Measurements from ENCODE around the gene TM6SF1. TPM values are rescaled to one million over a fixed set of nuclear protein-coding genes. Genes with fewer than 3 reads are reported as not detected.
"Not testable (repeated sequence)": the region's sequence is repeated elsewhere in the genome, so short reads cannot be mapped to it uniquely, and the experiment has no call there.

The TM6SF1 gene
- total RNA-seq, 1 donor from 2014 or later: 3.6 TPM

GRCh38 chr15:83114856-83115255 is 7.4 kb downstream of the TM6SF1 start:
- peaks cover 14% of the 10 kb centered on the region for H3K4me1 Mint-ChIP-seq
- H3K27me3 Mint-ChIP-seq: no peaks in the 10 kb centered on the region
- no peak overlapping the region for H3K27ac Mint-ChIP-seq
- peaks cover 5% of the 10 kb centered on the region for H3K9me3 Mint-ChIP-seq
- DNase-seq: no peak
- H3K4me3 Mint-ChIP-seq: no peak overlapping the region
- intact Hi-C loops (cut with micrococcal nuclease): no loop called here
- H3K36me3 Mint-ChIP-seq (ENCODE audit: low read depth): peaks cover 21% of the 10 kb centered on the region

GRCh38 chr15:83115410-83115809 is 8.0 kb downstream of the TM6SF1 start:
- Mint-ChIP-seq H3K4me1 (peaks cover 10% of the 10 kb centered on the region), H3K27ac (no peak overlapping the region), H3K9me3 (peaks cover 5% of the 10 kb centered on the region), H3K4me3 (no peak overlapping the region), H3K27me3 (no peaks in the 10 kb centered on the region), H3K36me3 (ENCODE audit: low read depth) (peaks cover 21% of the 10 kb centered on the region)
- DNase-seq: no peak
- intact Hi-C loops (cut with micrococcal nuclease): no loop called here

- intact Hi-C loops (cut with micrococcal nuclease): no loop called here
- peaks cover 5% of the 10 kb centered on the region for H3K9me3 Mint-ChIP-seq
- peaks cover 22% of the 10 kb centered on the region for H3K36me3 Mint-ChIP-seq (ENCODE audit: low read depth)
- no peaks in the 10 kb centered on the region for H3K27me3 Mint-ChIP-seq
- no peak overlapping the region for H3K27ac Mint-ChIP-seq
- no peak for DNase-seq
- H3K4me1 Mint-ChIP-seq: peaks cover 9% of the 10 kb centered on the region
- no peak overlapping the region for H3K4me3 Mint-ChIP-seq
Measured at GRCh38 chr15:83115831-83116565, 8.6 kb downstream of the TM6SF1 start.

- no peak for DNase-seq
- intact Hi-C loops (cut with micrococcal nuclease): no loop called here
- H3K4me1 Mint-ChIP-seq: no peaks in the 10 kb centered on the region
- H3K27me3 Mint-ChIP-seq: no peaks in the 10 kb centered on the region
- peaks cover 21% of the 10 kb centered on the region for H3K36me3 Mint-ChIP-seq (ENCODE audit: low read depth)
- no peaks in the 10 kb centered on the region for H3K9me3 Mint-ChIP-seq
- no peak overlapping the region for H3K27ac Mint-ChIP-seq
- no peak overlapping the region for H3K4me3 Mint-ChIP-seq
Measured at GRCh38 chr15:83118291-83118827, 10.9 kb downstream of the TM6SF1 start.

GRCh38 chr15:83118968-83119367 is 11.5 kb downstream of the TM6SF1 start:
- Mint-ChIP-seq H3K9me3 (no peaks in the 10 kb centered on the region), H3K4me1 (no peaks in the 10 kb centered on the region), H3K27me3 (no peaks in the 10 kb centered on the region), H3K36me3 (ENCODE audit: low read depth) (peaks cover 20% of the 10 kb centered on the region), H3K27ac (no peak overlapping the region), H3K4me3 (no peak overlapping the region)
- intact Hi-C loops (cut with micrococcal nuclease): no loop called here
- DNase-seq: no peak

GRCh38 chr15:83119968-83120581 is 12.6 kb downstream of the TM6SF1 start:
- Mint-ChIP-seq H3K36me3 (ENCODE audit: low read depth) (peaks cover 19% of the 10 kb centered on the region), H3K27ac (no peak overlapping the region), H3K4me1 (no peaks in the 10 kb centered on the region), H3K9me3 (no peaks in the 10 kb centered on the region), H3K27me3 (no peaks in the 10 kb centered on the region), H3K4me3 (no peak overlapping the region)
- no peak for DNase-seq
- intact Hi-C loops (cut with micrococcal nuclease): no loop called here

- no peak for DNase-seq
- Mint-ChIP-seq H3K4me3 (no peak overlapping the region), H3K27ac (no peak overlapping the region), H3K4me1 (no peaks in the 10 kb centered on the region), H3K27me3 (no peaks in the 10 kb centered on the region), H3K9me3 (no peaks in the 10 kb centered on the region), H3K36me3 (ENCODE audit: low read depth) (peaks cover 21% of the 10 kb centered on the region)
- intact Hi-C loops (cut with micrococcal nuclease): no loop called here
Measured at GRCh38 chr15:83123529-83123928, 16.1 kb downstream of the TM6SF1 start.

GRCh38 chr15:83127547-83128150 is 20.2 kb downstream of the TM6SF1 start:
- Mint-ChIP-seq H3K27me3 (no peaks in the 10 kb centered on the region), H3K4me1 (no peaks in the 10 kb centered on the region), H3K4me3 (no peak overlapping the region), H3K27ac (no peak overlapping the region), H3K9me3 (no peaks in the 10 kb centered on the region), H3K36me3 (ENCODE audit: low read depth) (peaks cover 28% of the 10 kb centered on the region)
- DNase-seq: no peak
- intact Hi-C loops (cut with micrococcal nuclease): no loop called here

GRCh38 chr15:83129791-83130190 is 22.3 kb downstream of the TM6SF1 start:
- Mint-ChIP-seq H3K4me3 (no peak overlapping the region), H3K27me3 (no peaks in the 10 kb centered on the region), H3K27ac (no peak overlapping the region), H3K36me3 (ENCODE audit: low read depth) (peaks cover 23% of the 10 kb centered on the region), H3K4me1 (no peaks in the 10 kb centered on the region), H3K9me3 (no peaks in the 10 kb centered on the region)
- DNase-seq: no peak
- intact Hi-C loops (cut with micrococcal nuclease): no loop called here

GRCh38 chr15:83132861-83133523 is 25.5 kb downstream of the TM6SF1 start:
- Mint-ChIP-seq H3K9me3 (no peaks in the 10 kb centered on the region), H3K4me3 (no peak overlapping the region), H3K4me1 (no peaks in the 10 kb centered on the region), H3K36me3 (ENCODE audit: low read depth) (peaks cover 23% of the 10 kb centered on the region), H3K27ac (no peak overlapping the region), H3K27me3 (no peaks in the 10 kb centered on the region)
- no peak for DNase-seq
- intact Hi-C loops (cut with micrococcal nuclease): no loop called here

GRCh38 chr15:83142151-83142550 is 34.7 kb downstream of the TM6SF1 start:
- DNase-seq; H3K4me1 Mint-ChIP-seq; H3K27me3 Mint-ChIP-seq; intact Hi-C loops (cut with micrococcal nuclease); H3K4me3 Mint-ChIP-seq; H3K27ac Mint-ChIP-seq: not testable (repeated sequence)
- Mint-ChIP-seq H3K36me3 (ENCODE audit: low read depth) (peaks cover 26% of the 10 kb centered on the region), H3K9me3 (peaks cover 11% of the 10 kb centered on the region)

GRCh38 chr15:83144771-83145170 is 37.3 kb downstream of the TM6SF1 start:
- Mint-ChIP-seq H3K9me3 (peaks cover 11% of the 10 kb centered on the region), H3K4me1 (no peaks in the 10 kb centered on the region), H3K27ac (no peak overlapping the region), H3K27me3 (peaks cover 14% of the 10 kb centered on the region), H3K36me3 (ENCODE audit: low read depth) (peaks cover 34% of the 10 kb centered on the region), H3K4me3 (no peak overlapping the region)
- intact Hi-C loops (cut with micrococcal nuclease): no loop called here
- no peak for DNase-seq

- DNase-seq: no peak
- H3K9me3 Mint-ChIP-seq: no peaks in the 10 kb centered on the region
- no peak overlapping the region for H3K4me3 Mint-ChIP-seq
- peaks cover 17% of the 10 kb centered on the region for H3K27me3 Mint-ChIP-seq
- peaks cover 5% of the 10 kb centered on the region for H3K4me1 Mint-ChIP-seq
- no peak overlapping the region for H3K27ac Mint-ChIP-seq
- intact Hi-C loops (cut with micrococcal nuclease): no loop called here
- H3K36me3 Mint-ChIP-seq (ENCODE audit: low read depth): peaks cover 17% of the 10 kb centered on the region
Measured at GRCh38 chr15:83153288-83153687, 45.8 kb downstream of the TM6SF1 start.

- Mint-ChIP-seq H3K27me3 (peaks cover 12% of the 10 kb centered on the region), H3K36me3 (ENCODE audit: low read depth) (peaks cover 21% of the 10 kb centered on the region), H3K4me3 (no peak overlapping the region), H3K4me1 (peaks cover 10% of the 10 kb centered on the region), H3K27ac (no peak overlapping the region), H3K9me3 (no peaks in the 10 kb centered on the region)
- intact Hi-C loops (cut with micrococcal nuclease): no loop called here
- no peak for DNase-seq
Measured at GRCh38 chr15:83155942-83156341, 48.5 kb downstream of the TM6SF1 start.

All from activated CD4-positive, alpha-beta T cell treated with anti-CD3 and anti-CD28 coated beads, Interleukin-2, amount 10 ng/mL, durations not matched to agents 24 days and 14 days (primary cell).